ENCODE measurements around the gene USP25.

GRCh38 chr21:15849927-15850326, 120.1 kb downstream of the USP25 start:
- TF ChIP-seq CTCF (IDR thresholded peaks at IDR 0.05) (no peak), POLR2A (IDR thresholded peaks at IDR 0.05) (no peak)
